ENCODE measurements around the gene ARSB. TPM values are rescaled to one million over a fixed set of nuclear protein-coding genes. Genes with fewer than 3 reads are reported as not detected.

The ARSB gene
- total and polyA plus RNA-seq, 2 donors (not counting 1 experiment from before 2014, with no cell fraction given): 4.6 to 9.8 TPM

DNA sequence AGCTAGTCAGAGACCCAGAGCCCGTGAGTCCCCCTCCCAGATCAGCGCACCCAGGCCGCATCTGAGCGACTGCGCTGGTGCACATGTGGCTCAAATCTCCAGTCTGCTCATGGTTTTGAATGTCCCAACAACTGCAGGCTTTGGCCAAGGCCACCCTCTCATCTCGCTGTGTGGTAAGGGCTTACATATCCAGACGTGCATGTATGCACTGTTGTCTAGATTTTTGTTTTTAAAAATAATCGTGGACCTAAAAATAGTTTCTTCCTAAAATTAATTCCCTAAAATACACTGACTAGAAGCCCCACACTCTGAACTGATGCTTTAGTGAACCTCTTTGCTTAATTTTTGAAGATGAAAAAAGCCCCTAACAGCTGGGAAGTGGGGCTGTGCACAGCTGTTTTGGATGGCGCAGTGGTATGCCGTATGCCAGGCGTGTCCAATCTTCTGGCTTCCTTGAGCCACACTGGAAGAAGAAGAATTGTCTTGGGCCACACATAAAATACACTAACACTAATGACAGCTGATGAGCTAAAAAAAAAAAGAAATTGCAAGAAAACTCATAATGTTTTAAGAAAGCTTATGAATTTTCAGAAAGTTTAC is 193.5 kb downstream of the ARSB start:
- H3K4me1 Mint-ChIP-seq: peaks cover 62% of the 10 kb centered on the region
- CTCF ChIA-PET: interaction anchor here (1.5 kb wide), 1 partner anchor 26 kb away, joined by 4 read pairs; no protein-coding TSS in a partner anchor

DNA sequence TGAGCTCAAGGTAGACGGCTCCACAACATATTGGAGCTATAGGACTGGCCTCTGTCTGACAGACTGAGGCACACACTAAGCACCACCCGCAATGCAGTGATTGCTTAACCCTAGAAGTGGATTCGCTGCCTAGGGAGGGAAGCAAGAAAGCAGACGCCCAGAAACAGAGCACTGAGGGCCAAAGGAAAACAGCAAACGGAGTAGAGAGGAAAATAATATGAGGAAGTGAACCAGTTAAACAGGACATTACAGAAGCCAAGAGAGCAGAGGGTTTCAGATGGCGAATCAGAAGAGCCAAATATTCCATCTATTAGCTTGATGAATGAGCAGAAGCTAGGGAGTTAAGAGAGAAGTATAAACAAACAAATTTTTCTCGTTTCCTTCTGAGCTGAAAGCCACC is 197.3 kb downstream of the ARSB start:
- Histone ChIP-seq H3K27me3 (replicated peaks in 1 of 4; ENCODE audit: control extremely low read depth in 1 of 4, control insufficient read depth in 3 of 4, insufficient read depth in 4 of 4, low read length in 3 of 4) (no peaks in the 10 kb centered on the region), H3K4me1 (ENCODE audit: control insufficient read depth in 2 of 2, insufficient read depth in 2 of 2, low read length in 2 of 2) (peaks cover 18 to 23% of the 10 kb centered on the region in 2 donors), H3K9me3 (ENCODE audit: control extremely low read depth in 1 of 3, control insufficient read depth in 2 of 3, insufficient read depth in 1 of 3, low read length in 2 of 3) (peaks cover 0 to 9% (median 0%) of the 10 kb centered on the region in 3 donors), H3K36me3 (replicated peaks in 1 of 2; ENCODE audit: control extremely low read depth in 1 of 2, control insufficient read depth in 1 of 2, extremely low read depth in 1 of 2, insufficient read depth in 2 of 2, low read length in 1 of 2) (no peaks in the 10 kb centered on the region), H3K79me2 (ENCODE audit: control insufficient read depth, insufficient read depth, low read length) (no peaks in the 10 kb centered on the region), H4K20me1 (ENCODE audit: control insufficient read depth, insufficient read depth, low read length, poor library complexity, severe bottlenecking) (no peaks in the 10 kb centered on the region), H3K27ac (ENCODE audit: low read length in 2 of 2) (no peak overlapping the region), H3K4me3 (ENCODE audit: control extremely low read depth in 1 of 5, extremely low read depth in 1 of 5, insufficient read depth in 1 of 5, low read depth in 2 of 5, low read length in 4 of 5) (no peak overlapping the region), H3K4me2 (replicated peaks; ENCODE audit: low read depth, low read length, poor library complexity, severe bottlenecking) (no peak overlapping the region), H3K9ac (ENCODE audit: low read length) (no peak overlapping the region), H2AFZ (ENCODE audit: insufficient read depth, low read depth, low read length, poor library complexity, severe bottlenecking) (no peak overlapping the region)
- Mint-ChIP-seq H3K27ac (peak overlapping the region; percentile 3), H3K27me3 (no peaks in the 10 kb centered on the region), H3K4me3 (no peak overlapping the region), H3K9me3 (ENCODE audit: insufficient read depth) (peaks cover 5% of the 10 kb centered on the region), H3K4me1 (peaks cover 39% of the 10 kb centered on the region)
- WGBS (ENCODE audit: insufficient coverage): 88% methylated on average over 5 of the region's 7 CpGs
- CTCF ChIA-PET: interaction anchor here (0.6 kb wide), 1 partner anchor 34 kb away, joined by 3 read pairs; no protein-coding TSS in a partner anchor
- DNase-seq (no peak), ATAC-seq (ENCODE audit: low read depth) (no peak)
- POLR2A ChIA-PET: no interaction called here
- TF ChIP-seq, protein P1, sequence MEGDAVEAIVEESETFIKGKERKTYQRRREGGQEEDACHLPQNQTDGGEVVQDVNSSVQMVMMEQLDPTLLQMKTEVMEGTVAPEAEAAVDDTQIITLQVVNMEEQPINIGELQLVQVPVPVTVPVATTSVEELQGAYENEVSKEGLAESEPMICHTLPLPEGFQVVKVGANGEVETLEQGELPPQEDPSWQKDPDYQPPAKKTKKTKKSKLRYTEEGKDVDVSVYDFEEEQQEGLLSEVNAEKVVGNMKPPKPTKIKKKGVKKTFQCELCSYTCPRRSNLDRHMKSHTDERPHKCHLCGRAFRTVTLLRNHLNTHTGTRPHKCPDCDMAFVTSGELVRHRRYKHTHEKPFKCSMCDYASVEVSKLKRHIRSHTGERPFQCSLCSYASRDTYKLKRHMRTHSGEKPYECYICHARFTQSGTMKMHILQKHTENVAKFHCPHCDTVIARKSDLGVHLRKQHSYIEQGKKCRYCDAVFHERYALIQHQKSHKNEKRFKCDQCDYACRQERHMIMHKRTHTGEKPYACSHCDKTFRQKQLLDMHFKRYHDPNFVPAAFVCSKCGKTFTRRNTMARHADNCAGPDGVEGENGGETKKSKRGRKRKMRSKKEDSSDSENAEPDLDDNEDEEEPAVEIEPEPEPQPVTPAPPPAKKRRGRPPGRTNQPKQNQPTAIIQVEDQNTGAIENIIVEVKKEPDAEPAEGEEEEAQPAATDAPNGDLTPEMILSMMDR (IDR thresholded peaks at IDR 0.05): no peak
- TF ChIP-seq EZH2 (IDR thresholded peaks at IDR 0.05; ENCODE audit: borderline replicate concordance, insufficient read depth, low read depth, low read length, poor library complexity, severe bottlenecking): no peak
- intact Hi-C loops (cut with micrococcal nuclease): no loop called here

More for the DNA sequence above, 193.5 kb downstream of the ARSB start:
- Histone ChIP-seq H3K9me3 (ENCODE audit: control extremely low read depth in 1 of 3, control insufficient read depth in 2 of 3, insufficient read depth in 1 of 3, low read length in 2 of 3) (peaks cover 0 to 12% (median 0%) of the 10 kb centered on the region in 3 donors), H2AFZ (ENCODE audit: insufficient read depth, low read depth, low read length, poor library complexity, severe bottlenecking) (no peak overlapping the region), H3K9ac (ENCODE audit: low read length) (no peak overlapping the region), H3K27ac (ENCODE audit: low read length in 2 of 2) (no peak overlapping the region), H3K79me2 (ENCODE audit: control insufficient read depth, insufficient read depth, low read length) (no peaks in the 10 kb centered on the region), H3K4me2 (replicated peaks; ENCODE audit: low read depth, low read length, poor library complexity, severe bottlenecking) (peak overlapping the region; percentile 61), H4K20me1 (ENCODE audit: control insufficient read depth, insufficient read depth, low read length, poor library complexity, severe bottlenecking) (no peaks in the 10 kb centered on the region), H3K4me3 (ENCODE audit: control extremely low read depth in 1 of 5, extremely low read depth in 1 of 5, insufficient read depth in 1 of 5, low read depth in 2 of 5, low read length in 4 of 5) (no peak overlapping the region), H3K27me3 (replicated peaks in 1 of 4; ENCODE audit: control extremely low read depth in 1 of 4, control insufficient read depth in 3 of 4, insufficient read depth in 4 of 4, low read length in 3 of 4) (no peaks in the 10 kb centered on the region), H3K36me3 (replicated peaks in 1 of 2; ENCODE audit: control extremely low read depth in 1 of 2, control insufficient read depth in 1 of 2, extremely low read depth in 1 of 2, insufficient read depth in 2 of 2, low read length in 1 of 2) (no peaks in the 10 kb centered on the region), H3K4me1 (ENCODE audit: control insufficient read depth in 2 of 2, insufficient read depth in 2 of 2, low read length in 2 of 2) (peaks cover 28 to 37% of the 10 kb centered on the region in 2 donors)
- WGBS (ENCODE audit: insufficient coverage): 100% methylated on average over 5 of the region's 11 CpGs
- DNase-seq (no peak), ATAC-seq (ENCODE audit: low read depth) (no peak)
- TF ChIP-seq, protein P1 (IDR thresholded peaks at IDR 0.05): no peak
- no peak for TF ChIP-seq EZH2 (IDR thresholded peaks at IDR 0.05; ENCODE audit: borderline replicate concordance, insufficient read depth, low read depth, low read length, poor library complexity, severe bottlenecking)
- intact Hi-C loops (cut with micrococcal nuclease): loop anchor here (1.0 to 5.0 kb wide), 2 partner anchors 31 to 36 kb away; no protein-coding TSS in a partner anchor
- POLR2A ChIA-PET: interaction anchor here (1.3 to 1.8 kb wide), 3 partner anchors 20 to 64 kb away, joined by 3 to 9 read pairs (median 4); no protein-coding TSS in a partner anchor
- Mint-ChIP-seq H3K9me3 (ENCODE audit: insufficient read depth) (no peaks in the 10 kb centered on the region), H3K4me3 (no peak overlapping the region), H3K27ac (peak overlapping the region; percentile 65), H3K27me3 (no peaks in the 10 kb centered on the region)
